Measurements from ENCODE around the gene TMEM164.

- TF ChIP-seq, protein P1, sequence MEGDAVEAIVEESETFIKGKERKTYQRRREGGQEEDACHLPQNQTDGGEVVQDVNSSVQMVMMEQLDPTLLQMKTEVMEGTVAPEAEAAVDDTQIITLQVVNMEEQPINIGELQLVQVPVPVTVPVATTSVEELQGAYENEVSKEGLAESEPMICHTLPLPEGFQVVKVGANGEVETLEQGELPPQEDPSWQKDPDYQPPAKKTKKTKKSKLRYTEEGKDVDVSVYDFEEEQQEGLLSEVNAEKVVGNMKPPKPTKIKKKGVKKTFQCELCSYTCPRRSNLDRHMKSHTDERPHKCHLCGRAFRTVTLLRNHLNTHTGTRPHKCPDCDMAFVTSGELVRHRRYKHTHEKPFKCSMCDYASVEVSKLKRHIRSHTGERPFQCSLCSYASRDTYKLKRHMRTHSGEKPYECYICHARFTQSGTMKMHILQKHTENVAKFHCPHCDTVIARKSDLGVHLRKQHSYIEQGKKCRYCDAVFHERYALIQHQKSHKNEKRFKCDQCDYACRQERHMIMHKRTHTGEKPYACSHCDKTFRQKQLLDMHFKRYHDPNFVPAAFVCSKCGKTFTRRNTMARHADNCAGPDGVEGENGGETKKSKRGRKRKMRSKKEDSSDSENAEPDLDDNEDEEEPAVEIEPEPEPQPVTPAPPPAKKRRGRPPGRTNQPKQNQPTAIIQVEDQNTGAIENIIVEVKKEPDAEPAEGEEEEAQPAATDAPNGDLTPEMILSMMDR (conservative IDR thresholded peaks at IDR 0.05; ENCODE audit: low read depth, low read length) = no peak
- TF ChIP-seq MAFK (IDR thresholded peaks at IDR 0.05; ENCODE audit: low read depth, low read length) (no peak), RCOR1 (IDR thresholded peaks at IDR 0.05; ENCODE audit: insufficient replicate concordance, low read length) (no peak), MAZ (IDR thresholded peaks at IDR 0.05; ENCODE audit: borderline replicate concordance, low read depth, low read length) (no peak), RAD21 (IDR thresholded peaks at IDR 0.05; ENCODE audit: low read length) (no peak), POLR2A (IDR thresholded peaks at IDR 0.05; ENCODE audit: low read depth, low read length) (no peak)
Measured at GRCh38 chrX:110097920-110098319, 95.0 kb downstream of the TMEM164 start.

Measured in IMR-90 (cell line).